ENCODE data around the gene LCE3D.

GRCh38 chr1:152537496-152537895, 42.8 kb downstream of the LCE3D start:
- TF ChIP-seq POLR2A (IDR thresholded peaks at IDR 0.05; ENCODE audit: low read length) (no peak), GATA1 (IDR thresholded peaks at IDR 0.05; ENCODE audit: low read depth, low read length) (no peak)

Data from erythroblast (primary cell).